Measurements from ENCODE around the gene CORO2B. TPM values are rescaled to one million over a fixed set of nuclear protein-coding genes. Genes with fewer than 3 reads are reported as not detected.
"Not testable (repeated sequence)": the region's sequence is repeated elsewhere in the genome, so short reads cannot be mapped to it uniquely, and the experiment has no call there.

The CORO2B gene
- total and polyA plus RNA-seq, 4 donors = 1.8 to 9.2 (median 5.0) TPM

DNA sequence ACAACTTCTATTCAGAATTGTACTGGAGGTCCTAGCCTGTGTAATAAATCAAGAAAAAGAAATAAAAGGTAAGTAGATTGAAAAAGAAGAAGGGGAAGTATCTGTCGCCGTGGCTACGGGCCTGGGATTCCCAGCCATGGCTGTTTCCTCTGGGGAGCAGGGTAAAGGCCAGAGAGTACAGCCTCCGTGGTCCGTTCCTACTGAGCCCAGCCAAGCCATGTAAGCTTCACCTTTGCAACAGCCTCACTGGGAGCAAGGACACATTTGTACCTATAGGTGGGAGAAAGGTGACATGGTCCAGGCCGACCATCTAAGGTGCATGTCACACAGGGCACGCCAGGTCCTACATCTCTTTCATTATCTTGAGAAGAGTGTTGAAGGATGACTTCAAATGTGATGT lies 170.6 kb downstream of the CORO2B start:
- intact Hi-C loops (cut with DNase I) = no loop called here
- no peak overlapping the region for H3K4me3 ChIP-seq (ENCODE audit: low read length in 2 of 2)

DNA sequence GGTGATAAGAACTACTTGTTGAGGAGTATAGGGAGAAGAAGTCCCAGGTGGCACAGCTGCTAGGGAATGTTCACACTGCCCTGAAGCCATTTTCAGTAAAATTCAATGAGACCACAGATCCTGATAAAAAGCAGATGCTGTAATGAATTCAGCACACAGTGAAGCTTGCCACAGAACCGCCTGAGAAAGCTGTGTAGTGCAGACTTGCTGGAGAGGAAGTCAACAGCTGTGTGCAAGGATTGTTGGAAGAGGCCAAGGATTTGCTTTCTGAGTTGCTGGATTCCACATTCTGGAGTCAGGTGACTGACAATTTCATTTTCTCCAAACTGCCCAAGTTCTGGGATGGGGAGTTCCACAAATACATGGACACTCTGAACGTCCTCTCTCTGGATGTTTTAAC lies 171.0 kb downstream of the CORO2B start:
- Histone ChIP-seq H3K4me3 (ENCODE audit: low read length in 2 of 2) (no peak overlapping the region), H3K27me3 (ENCODE audit: control insufficient read depth in 1 of 2, insufficient read depth in 2 of 2, low read length in 1 of 2) (no peaks in the 10 kb centered on the region), H3K9me3 (ENCODE audit: control insufficient read depth, low read length) (peaks cover 2% of the 10 kb centered on the region), H3K27ac (ENCODE audit: low read depth in 1 of 2, low read length in 2 of 2) (no peak overlapping the region), H3K4me1 (ENCODE audit: control insufficient read depth in 1 of 2, insufficient read depth in 2 of 2, low read length in 2 of 2) (no peaks in the 10 kb centered on the region), H3K36me3 (ENCODE audit: control insufficient read depth in 1 of 2, insufficient read depth in 2 of 2, low read length in 1 of 2) (no peaks in the 10 kb centered on the region)
- DNase-seq (no peak), ATAC-seq (ENCODE audit: low FRiP score) (no peak)
- WGBS, 2 donors = 71 to 77% methylated on average over 2 of the region's 2 CpGs
- intact Hi-C loops (cut with DNase I) = no loop called here

More for the DNA sequence above, 170.6 kb downstream of the CORO2B start:
- WGBS, 2 donors = 89 to 91% methylated on average over 7 of the region's 7 CpGs
- peaks cover 2% of the 10 kb centered on the region for H3K9me3 ChIP-seq (ENCODE audit: control insufficient read depth, low read length)
- H3K4me1 ChIP-seq (ENCODE audit: control insufficient read depth in 1 of 2, insufficient read depth in 2 of 2, low read length in 2 of 2) = no peaks in the 10 kb centered on the region
- no peaks in the 10 kb centered on the region for H3K27me3 ChIP-seq (ENCODE audit: control insufficient read depth in 1 of 2, insufficient read depth in 2 of 2, low read length in 1 of 2)
- H3K27ac ChIP-seq (ENCODE audit: low read depth in 1 of 2, low read length in 2 of 2) = no peak overlapping the region
- H3K36me3 ChIP-seq (ENCODE audit: control insufficient read depth in 1 of 2, insufficient read depth in 2 of 2, low read length in 1 of 2) = no peaks in the 10 kb centered on the region
- no peak for DNase-seq
- no peak for ATAC-seq (ENCODE audit: low FRiP score)

DNA sequence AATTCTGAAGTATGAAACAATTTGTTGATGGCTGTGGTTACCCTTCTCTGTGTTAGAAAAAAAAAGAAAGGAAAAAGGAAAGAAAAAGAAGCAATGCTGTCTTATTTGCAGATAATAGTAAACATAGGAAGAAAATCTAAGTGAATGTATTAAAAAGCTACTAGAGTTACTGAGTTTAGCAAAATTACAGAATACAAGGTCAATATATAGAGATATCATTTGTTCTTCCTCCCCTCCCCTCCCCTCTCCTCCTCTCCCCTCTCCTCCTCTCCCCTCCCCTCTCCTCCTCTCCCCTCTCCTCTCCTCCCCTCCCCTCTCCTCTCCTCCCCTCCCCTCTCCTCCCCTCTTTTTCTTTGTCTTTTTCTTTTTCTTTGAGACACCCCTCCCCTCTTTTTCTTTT lies 172.8 kb downstream of the CORO2B start:
- Histone ChIP-seq H3K27me3 (ENCODE audit: control insufficient read depth in 1 of 2, insufficient read depth in 2 of 2, low read length in 1 of 2) (no peaks in the 10 kb centered on the region), H3K4me1 (ENCODE audit: control insufficient read depth in 1 of 2, insufficient read depth in 2 of 2, low read length in 2 of 2) (no peaks in the 10 kb centered on the region), H3K9me3 (ENCODE audit: control insufficient read depth, low read length) (peaks cover 2% of the 10 kb centered on the region), H3K36me3 (ENCODE audit: control insufficient read depth in 1 of 2, insufficient read depth in 2 of 2, low read length in 1 of 2) (no peaks in the 10 kb centered on the region), H3K4me3 (ENCODE audit: low read length in 2 of 2) (no peak overlapping the region), H3K27ac (ENCODE audit: low read depth in 1 of 2, low read length in 2 of 2) (no peak overlapping the region)
- no peak for ATAC-seq (ENCODE audit: low FRiP score)
- DNase-seq = no peak
- intact Hi-C loops (cut with DNase I) = no loop called here

DNA sequence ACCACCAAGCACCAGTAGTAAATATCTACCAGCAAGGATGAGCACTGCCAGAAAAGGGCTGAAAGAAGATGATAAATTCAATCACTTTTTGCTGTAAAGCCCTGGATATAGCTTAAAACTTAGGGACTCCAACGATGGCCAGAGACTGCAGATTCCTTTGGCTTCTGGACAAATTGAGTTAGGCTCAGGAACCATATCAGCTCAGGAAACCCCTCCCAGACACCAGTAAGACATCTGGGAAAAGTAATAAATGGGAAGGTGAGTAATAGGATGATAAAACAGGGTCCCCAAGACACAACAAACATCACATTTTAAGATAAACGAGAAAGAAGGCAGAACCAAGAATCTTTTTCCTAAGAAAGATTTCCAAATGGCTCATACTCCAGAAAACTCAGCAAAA lies 176.9 kb downstream of the CORO2B start:
- intact Hi-C loops (cut with DNase I) = no loop called here
- ATAC-seq (ENCODE audit: low FRiP score) = no peak

DNA sequence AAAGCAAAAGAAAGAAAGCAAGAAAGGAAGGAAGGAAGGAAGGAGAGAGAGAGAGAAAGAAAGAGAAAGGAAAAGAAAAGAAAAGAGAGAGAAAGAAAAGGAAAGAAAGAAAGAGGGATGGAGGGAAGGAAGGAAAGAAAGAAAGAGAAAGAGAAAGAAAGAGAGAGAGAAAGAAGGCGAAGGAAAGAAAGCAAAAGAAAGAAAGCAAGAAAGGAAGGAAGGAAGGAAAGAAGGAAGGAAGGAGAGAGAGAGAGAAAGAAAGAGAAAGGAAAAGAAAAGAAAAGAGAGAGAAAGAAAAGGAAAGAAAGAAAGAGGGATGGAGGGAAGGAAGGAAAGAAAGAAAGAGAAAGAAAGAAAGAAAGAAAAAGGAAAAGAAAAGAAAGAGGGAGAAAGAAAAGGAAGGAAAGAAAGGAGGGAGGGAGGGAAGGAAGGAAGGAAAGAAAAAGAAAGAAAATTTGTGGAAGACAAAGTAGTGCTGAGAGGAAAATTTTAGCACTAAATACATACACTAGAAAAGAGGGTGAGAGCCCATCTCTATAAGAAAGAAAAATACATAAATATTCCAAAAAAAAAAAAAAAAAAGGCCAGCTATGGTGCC lies 181.3 kb downstream of the CORO2B start:
- H3K9me3 ChIP-seq (ENCODE audit: control insufficient read depth, low read length); H3K27me3 ChIP-seq (ENCODE audit: control insufficient read depth in 1 of 2, insufficient read depth in 2 of 2, low read length in 1 of 2); H3K27ac ChIP-seq (ENCODE audit: low read depth in 1 of 2, low read length in 2 of 2); intact Hi-C loops (cut with DNase I); DNase-seq; ATAC-seq (ENCODE audit: low FRiP score); H3K4me1 ChIP-seq (ENCODE audit: control insufficient read depth in 1 of 2, insufficient read depth in 2 of 2, low read length in 2 of 2); H3K36me3 ChIP-seq (ENCODE audit: control insufficient read depth in 1 of 2, insufficient read depth in 2 of 2, low read length in 1 of 2); H3K4me3 ChIP-seq (ENCODE audit: low read length in 2 of 2): not testable (repeated sequence)
- 91 to 100% methylated on average over 1 of the region's 1 CpG for WGBS, 2 donors

More for the DNA sequence above, 176.9 kb downstream of the CORO2B start:
- Histone ChIP-seq H3K4me3 (ENCODE audit: low read length in 2 of 2) (no peak overlapping the region), H3K4me1 (ENCODE audit: control insufficient read depth in 1 of 2, insufficient read depth in 2 of 2, low read length in 2 of 2) (no peaks in the 10 kb centered on the region), H3K27ac (ENCODE audit: low read depth in 1 of 2, low read length in 2 of 2) (no peak overlapping the region), H3K27me3 (ENCODE audit: control insufficient read depth in 1 of 2, insufficient read depth in 2 of 2, low read length in 1 of 2) (no peaks in the 10 kb centered on the region), H3K9me3 (ENCODE audit: control insufficient read depth, low read length) (no peaks in the 10 kb centered on the region), H3K36me3 (ENCODE audit: control insufficient read depth in 1 of 2, insufficient read depth in 2 of 2, low read length in 1 of 2) (no peaks in the 10 kb centered on the region)
- WGBS, 2 donors = 32 to 37% methylated on average over 2 of the region's 2 CpGs
- no peak for DNase-seq

DNA sequence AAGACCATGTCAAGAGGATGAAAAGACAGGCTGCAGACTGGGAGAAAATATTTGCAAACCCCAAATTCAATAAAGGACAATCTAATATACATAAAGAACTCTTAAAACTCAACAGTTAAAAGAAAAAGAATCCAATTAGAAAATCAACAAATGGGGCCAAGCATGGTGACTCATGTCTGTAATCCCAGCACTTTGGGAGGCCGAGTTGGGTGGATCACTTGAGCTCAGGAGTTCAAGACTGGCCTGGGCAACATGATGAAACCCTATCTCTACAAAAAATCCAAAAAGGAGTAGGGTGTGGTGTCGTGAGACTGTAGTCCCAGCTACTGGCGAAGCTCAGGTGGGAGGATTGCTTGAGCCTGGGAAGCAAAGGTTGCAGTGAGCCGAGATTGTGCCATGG lies 184.3 kb downstream of the CORO2B start:
- Histone ChIP-seq H3K27ac (ENCODE audit: low read depth in 1 of 2, low read length in 2 of 2) (no peak overlapping the region), H3K36me3 (ENCODE audit: control insufficient read depth in 1 of 2, insufficient read depth in 2 of 2, low read length in 1 of 2) (no peaks in the 10 kb centered on the region), H3K4me3 (ENCODE audit: low read length in 2 of 2) (no peak overlapping the region), H3K27me3 (ENCODE audit: control insufficient read depth in 1 of 2, insufficient read depth in 2 of 2, low read length in 1 of 2) (no peaks in the 10 kb centered on the region), H3K4me1 (ENCODE audit: control insufficient read depth in 1 of 2, insufficient read depth in 2 of 2, low read length in 2 of 2) (peaks cover 0 to 2% of the 10 kb centered on the region in 2 donors), H3K9me3 (ENCODE audit: control insufficient read depth, low read length) (no peaks in the 10 kb centered on the region)
- no peak for ATAC-seq (ENCODE audit: low FRiP score)
- intact Hi-C loops (cut with DNase I) = no loop called here
- WGBS, 2 donors = 86 to 87% methylated on average over 4 of the region's 4 CpGs
- DNase-seq = no peak

DNA sequence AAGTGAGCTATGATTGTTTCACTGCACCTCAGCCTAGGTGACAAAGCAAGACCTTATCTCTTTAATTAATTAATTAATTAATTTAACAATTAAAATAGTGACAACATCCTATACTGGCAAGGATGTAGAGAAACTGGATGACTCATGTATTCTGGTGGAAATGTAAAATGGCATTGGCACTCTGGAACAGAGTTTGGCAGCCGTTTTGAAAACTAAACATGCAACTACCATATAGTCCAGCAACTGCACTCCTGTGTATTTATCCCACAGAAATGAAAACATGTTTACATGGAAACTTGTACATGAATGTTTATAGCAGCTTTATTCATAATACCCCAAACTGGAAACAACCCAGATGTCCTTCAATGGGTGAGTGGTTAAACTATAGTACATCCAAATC lies 185.3 kb downstream of the CORO2B start:
- H3K27ac ChIP-seq (ENCODE audit: low read depth in 1 of 2, low read length in 2 of 2) = no peak overlapping the region
- WGBS, 2 donors = 9 to 13% methylated on average over 1 of the region's 1 CpG
- intact Hi-C loops (cut with DNase I) = no loop called here
- no peak for DNase-seq
- no peaks in the 10 kb centered on the region for H3K9me3 ChIP-seq (ENCODE audit: control insufficient read depth, low read length)
- no peaks in the 10 kb centered on the region for H3K36me3 ChIP-seq (ENCODE audit: control insufficient read depth in 1 of 2, insufficient read depth in 2 of 2, low read length in 1 of 2)
- peaks cover 0 to 2% of the 10 kb centered on the region in 2 donors for H3K4me1 ChIP-seq (ENCODE audit: control insufficient read depth in 1 of 2, insufficient read depth in 2 of 2, low read length in 2 of 2)
- no peaks in the 10 kb centered on the region for H3K27me3 ChIP-seq (ENCODE audit: control insufficient read depth in 1 of 2, insufficient read depth in 2 of 2, low read length in 1 of 2)
- ATAC-seq (ENCODE audit: low FRiP score) = no peak
- H3K4me3 ChIP-seq (ENCODE audit: low read length in 2 of 2) = no peak overlapping the region

DNA sequence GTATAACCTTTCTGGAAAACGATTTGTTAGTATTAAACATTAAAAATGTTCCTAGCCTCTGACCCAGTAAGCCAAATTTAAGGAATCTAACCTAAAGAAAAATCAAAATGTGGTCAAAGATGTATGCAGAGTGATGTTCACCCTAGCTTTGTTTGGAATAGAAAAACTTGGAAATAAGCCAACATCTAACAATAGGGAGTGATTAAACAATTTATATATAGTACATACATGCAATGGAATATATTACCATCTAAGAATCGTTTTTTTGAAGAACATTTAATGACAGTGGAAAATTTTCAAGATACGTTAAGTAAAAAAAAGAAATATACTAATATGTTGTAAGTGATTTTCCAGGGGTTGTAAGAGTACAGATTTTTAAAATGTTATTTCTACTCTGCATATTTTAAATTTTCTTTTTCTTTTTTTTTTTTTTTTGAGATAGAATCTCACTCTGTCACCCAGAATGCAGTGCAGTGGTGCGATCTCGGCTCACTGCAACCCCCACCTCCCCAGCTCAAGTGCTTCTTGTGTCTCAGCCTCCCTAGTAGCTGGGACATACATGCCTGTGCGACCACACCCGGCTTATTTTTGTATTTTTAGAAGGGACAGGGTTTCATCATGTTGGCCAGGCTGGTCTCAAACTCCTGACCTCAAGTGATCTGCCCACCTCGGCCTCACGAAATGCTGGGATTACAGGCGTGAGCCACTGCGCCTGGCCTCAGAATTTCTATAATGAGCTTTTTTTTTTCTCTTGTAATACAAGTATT lies 187.0 kb downstream of the CORO2B start:
- no peaks in the 10 kb centered on the region for H3K9me3 ChIP-seq (ENCODE audit: control insufficient read depth, low read length)
- no peaks in the 10 kb centered on the region for H3K36me3 ChIP-seq (ENCODE audit: control insufficient read depth in 1 of 2, insufficient read depth in 2 of 2, low read length in 1 of 2)
- intact Hi-C loops (cut with DNase I) = no loop called here
- no peaks in the 10 kb centered on the region for H3K27me3 ChIP-seq (ENCODE audit: control insufficient read depth in 1 of 2, insufficient read depth in 2 of 2, low read length in 1 of 2)
- ATAC-seq (ENCODE audit: low FRiP score) (no peak), DNase-seq (no peak)
- H3K4me3 ChIP-seq (ENCODE audit: low read length in 2 of 2) = no peak overlapping the region
- H3K4me1 ChIP-seq (ENCODE audit: control insufficient read depth in 1 of 2, insufficient read depth in 2 of 2, low read length in 2 of 2) = peaks cover 0 to 2% of the 10 kb centered on the region in 2 donors
- H3K27ac ChIP-seq (ENCODE audit: low read depth in 1 of 2, low read length in 2 of 2) = no peak overlapping the region
- 73 to 75% methylated on average over 11 of the region's 11 CpGs for WGBS, 2 donors

DNA sequence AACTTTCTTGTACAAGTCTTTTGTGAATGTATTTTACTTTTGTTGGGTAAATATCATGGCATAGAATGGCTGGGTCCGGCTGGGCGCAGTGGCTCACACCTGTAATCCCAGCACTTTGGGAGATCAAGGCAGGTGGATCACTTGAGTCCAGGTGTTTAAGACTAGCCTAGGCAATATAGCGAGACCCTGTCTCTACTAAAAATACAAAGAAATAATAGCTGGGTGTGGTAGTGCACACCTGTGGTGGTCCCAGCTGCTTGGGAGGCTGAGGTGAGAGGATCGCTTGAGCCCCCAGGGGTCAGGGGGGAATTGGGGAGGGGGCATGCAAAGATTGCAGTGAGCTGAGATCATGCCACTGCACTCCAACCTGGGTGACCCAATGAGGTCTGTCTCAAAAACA lies 189.0 kb downstream of the CORO2B start:
- H3K27me3 ChIP-seq (ENCODE audit: control insufficient read depth in 1 of 2, insufficient read depth in 2 of 2, low read length in 1 of 2) = no peaks in the 10 kb centered on the region
- intact Hi-C loops (cut with DNase I) = no loop called here
- no peaks in the 10 kb centered on the region for H3K9me3 ChIP-seq (ENCODE audit: control insufficient read depth, low read length)
- peaks cover 0 to 2% of the 10 kb centered on the region in 2 donors for H3K4me1 ChIP-seq (ENCODE audit: control insufficient read depth in 1 of 2, insufficient read depth in 2 of 2, low read length in 2 of 2)
- DNase-seq (no peak), ATAC-seq (ENCODE audit: low FRiP score) (no peak)
- no peaks in the 10 kb centered on the region for H3K36me3 ChIP-seq (ENCODE audit: control insufficient read depth in 1 of 2, insufficient read depth in 2 of 2, low read length in 1 of 2)
- no peak overlapping the region for H3K27ac ChIP-seq (ENCODE audit: low read depth in 1 of 2, low read length in 2 of 2)
- WGBS, 2 donors = 70 to 84% methylated on average over 4 of the region's 4 CpGs
- H3K4me3 ChIP-seq (ENCODE audit: low read length in 2 of 2) = no peak overlapping the region
